Measurements from ENCODE around the gene TEX26. TPM values are rescaled to one million over a fixed set of nuclear protein-coding genes. Genes with fewer than 3 reads are reported as not detected.

The TEX26 gene
- polyA plus RNA-seq, 2 of the 4 experiments (the other 2 are of a cell fraction), result not detected

DNA sequence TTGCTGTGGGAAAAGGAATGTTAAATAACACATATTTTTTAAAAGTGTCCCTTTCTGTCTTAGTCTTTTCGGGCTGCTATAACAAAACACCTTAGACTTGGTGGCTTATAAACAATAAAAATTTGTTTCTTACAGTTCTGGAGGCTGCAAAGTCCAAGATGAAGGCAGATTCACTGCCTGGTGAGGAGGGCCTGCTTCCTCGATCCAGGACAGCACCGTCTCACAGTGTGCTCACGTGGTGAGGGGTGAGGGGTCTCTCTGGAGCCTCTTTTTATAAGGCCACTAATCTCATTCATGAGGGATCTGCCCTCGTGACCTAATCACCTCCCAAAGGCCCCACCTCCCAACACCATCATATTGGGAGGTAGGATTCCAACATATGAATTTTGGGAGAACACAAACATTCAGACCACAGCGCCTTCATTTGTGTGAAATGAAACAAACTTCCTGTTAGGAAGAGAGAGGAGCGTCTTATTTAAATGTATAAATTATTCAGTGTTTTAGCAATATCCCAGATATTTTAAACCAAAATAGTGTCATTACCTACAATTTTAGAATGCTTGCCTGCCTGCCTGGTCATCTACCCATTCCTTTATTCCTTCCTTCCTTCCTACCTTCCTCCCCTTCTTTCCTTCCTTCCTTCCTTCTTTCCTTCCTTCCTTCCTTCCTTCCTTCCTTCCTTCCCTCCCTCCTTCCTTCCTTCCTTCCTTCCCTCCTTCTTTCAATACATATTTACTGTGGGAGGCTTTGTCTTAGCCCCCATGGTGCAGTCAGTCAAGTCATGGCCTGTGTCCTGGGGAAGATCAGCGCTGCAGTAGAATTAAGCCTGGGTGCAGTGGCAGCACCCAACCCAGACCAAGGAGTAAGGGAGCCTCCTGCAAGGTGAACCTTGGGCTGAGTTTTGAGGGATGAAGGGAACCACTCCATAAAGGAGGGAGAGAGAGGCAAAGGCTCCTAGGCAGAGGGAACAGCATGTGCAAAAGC lies 84.2 kb downstream of the TEX26 start:
- Histone ChIP-seq H3K27ac (no peak overlapping the region), H3K4me1 (no peaks in the 10 kb centered on the region), H3K9me3 (no peaks in the 10 kb centered on the region), H3K4me3 (no peak overlapping the region), H3K4me2 (no peak overlapping the region)
- DNase-seq (ENCODE audit: low read depth in 1 of 2, low spot score in 1 of 2), result no peak
- POLR2A ChIA-PET, result no interaction called here
- no peak for ATAC-seq
- no peak for FAIRE-seq
- CTCF ChIA-PET, result interaction anchor here (0.7 to 0.9 kb wide), 3 partner anchors 46 to 884 kb away, joined by 3 read pairs; no protein-coding TSS in a partner anchor
- 62% methylated on average over 8 of the region's 8 CpGs for WGBS (ENCODE audit: missing lambda C conversion rate)
- TF ChIP-seq, protein P1, sequence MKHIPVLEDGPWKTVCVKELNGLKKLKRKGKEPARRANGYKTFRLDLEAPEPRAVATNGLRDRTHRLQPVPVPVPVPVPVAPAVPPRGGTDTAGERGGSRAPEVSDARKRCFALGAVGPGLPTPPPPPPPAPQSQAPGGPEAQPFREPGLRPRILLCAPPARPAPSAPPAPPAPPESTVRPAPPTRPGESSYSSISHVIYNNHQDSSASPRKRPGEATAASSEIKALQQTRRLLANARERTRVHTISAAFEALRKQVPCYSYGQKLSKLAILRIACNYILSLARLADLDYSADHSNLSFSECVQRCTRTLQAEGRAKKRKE (CRISPR knock-in tag; IDR thresholded peaks at IDR 0.05; ENCODE audit: low read depth), result no peak
- TF ChIP-seq KDM5A (IDR thresholded peaks at IDR 0.05) (no peak), RFX5 (IDR thresholded peaks at IDR 0.05) (no peak), NR3C1 (IDR thresholded peaks at IDR 0.05) (no peak), CHD2 (IDR thresholded peaks at IDR 0.05; ENCODE audit: low read length, partially characterized antibody) (no peak), HDAC2 (IDR thresholded peaks at IDR 0.05) (no peak), CEBPB (IDR thresholded peaks at IDR 0.05) (no peak)
- TF ChIP-seq, protein P2, sequence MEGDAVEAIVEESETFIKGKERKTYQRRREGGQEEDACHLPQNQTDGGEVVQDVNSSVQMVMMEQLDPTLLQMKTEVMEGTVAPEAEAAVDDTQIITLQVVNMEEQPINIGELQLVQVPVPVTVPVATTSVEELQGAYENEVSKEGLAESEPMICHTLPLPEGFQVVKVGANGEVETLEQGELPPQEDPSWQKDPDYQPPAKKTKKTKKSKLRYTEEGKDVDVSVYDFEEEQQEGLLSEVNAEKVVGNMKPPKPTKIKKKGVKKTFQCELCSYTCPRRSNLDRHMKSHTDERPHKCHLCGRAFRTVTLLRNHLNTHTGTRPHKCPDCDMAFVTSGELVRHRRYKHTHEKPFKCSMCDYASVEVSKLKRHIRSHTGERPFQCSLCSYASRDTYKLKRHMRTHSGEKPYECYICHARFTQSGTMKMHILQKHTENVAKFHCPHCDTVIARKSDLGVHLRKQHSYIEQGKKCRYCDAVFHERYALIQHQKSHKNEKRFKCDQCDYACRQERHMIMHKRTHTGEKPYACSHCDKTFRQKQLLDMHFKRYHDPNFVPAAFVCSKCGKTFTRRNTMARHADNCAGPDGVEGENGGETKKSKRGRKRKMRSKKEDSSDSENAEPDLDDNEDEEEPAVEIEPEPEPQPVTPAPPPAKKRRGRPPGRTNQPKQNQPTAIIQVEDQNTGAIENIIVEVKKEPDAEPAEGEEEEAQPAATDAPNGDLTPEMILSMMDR (IDR thresholded peaks at IDR 0.05), result no peak

DNA sequence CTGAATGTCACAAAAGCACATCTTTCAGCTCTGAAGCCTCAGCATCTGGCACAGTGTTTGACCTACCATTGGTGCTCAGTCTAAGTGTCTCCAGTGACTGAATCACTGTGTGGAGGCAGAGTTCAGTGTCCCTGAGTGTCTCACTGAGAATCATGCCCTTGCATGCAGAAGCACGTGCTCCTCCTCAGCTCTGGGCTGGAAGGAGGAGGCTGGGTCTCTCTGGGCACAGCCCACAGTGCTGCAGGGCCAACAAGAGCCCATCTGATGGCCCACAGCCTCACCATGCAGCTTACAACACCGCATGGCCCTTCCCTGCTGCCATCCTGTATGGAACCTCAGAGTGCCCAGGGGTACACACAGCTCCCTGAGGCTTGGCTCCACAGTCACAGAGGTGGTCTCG lies 86.1 kb downstream of the TEX26 start:
- Histone ChIP-seq H3K9me3 (no peaks in the 10 kb centered on the region), H3K4me3 (no peak overlapping the region), H3K4me2 (no peak overlapping the region), H3K4me1 (no peaks in the 10 kb centered on the region), H3K27ac (no peak overlapping the region)
- WGBS (ENCODE audit: missing lambda C conversion rate), result 40% methylated on average over 2 of the region's 3 CpGs
- TF ChIP-seq, protein P3, sequence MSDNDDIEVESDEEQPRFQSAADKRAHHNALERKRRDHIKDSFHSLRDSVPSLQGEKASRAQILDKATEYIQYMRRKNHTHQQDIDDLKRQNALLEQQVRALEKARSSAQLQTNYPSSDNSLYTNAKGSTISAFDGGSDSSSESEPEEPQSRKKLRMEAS (IDR thresholded peaks at IDR 0.05), result no peak
- TF ChIP-seq RCOR1 (IDR thresholded peaks at IDR 0.05; ENCODE audit: low read depth, low read length) (no peak), CHD4 (IDR thresholded peaks at IDR 0.05; ENCODE audit: borderline replicate concordance) (no peak), HDAC2 (IDR thresholded peaks at IDR 0.05) (no peak), CHD2 (IDR thresholded peaks at IDR 0.05; ENCODE audit: low read length, partially characterized antibody) (no peak), TP53 (CRISPR knock-in tag; IDR thresholded peaks at IDR 0.05) (no peak), EHMT2 (IDR thresholded peaks at IDR 0.05; ENCODE audit: low read depth) (no peak), RNF2 (IDR thresholded peaks at IDR 0.05; ENCODE audit: borderline replicate concordance, low read depth) (no peak)
- TF ChIP-seq, protein P4, sequence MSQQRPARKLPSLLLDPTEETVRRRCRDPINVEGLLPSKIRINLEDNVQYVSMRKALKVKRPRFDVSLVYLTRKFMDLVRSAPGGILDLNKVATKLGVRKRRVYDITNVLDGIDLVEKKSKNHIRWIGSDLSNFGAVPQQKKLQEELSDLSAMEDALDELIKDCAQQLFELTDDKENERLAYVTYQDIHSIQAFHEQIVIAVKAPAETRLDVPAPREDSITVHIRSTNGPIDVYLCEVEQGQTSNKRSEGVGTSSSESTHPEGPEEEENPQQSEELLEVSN (IDR thresholded peaks at IDR 0.05; ENCODE audit: borderline replicate concordance, low read depth), result no peak
- TF ChIP-seq, protein P5, sequence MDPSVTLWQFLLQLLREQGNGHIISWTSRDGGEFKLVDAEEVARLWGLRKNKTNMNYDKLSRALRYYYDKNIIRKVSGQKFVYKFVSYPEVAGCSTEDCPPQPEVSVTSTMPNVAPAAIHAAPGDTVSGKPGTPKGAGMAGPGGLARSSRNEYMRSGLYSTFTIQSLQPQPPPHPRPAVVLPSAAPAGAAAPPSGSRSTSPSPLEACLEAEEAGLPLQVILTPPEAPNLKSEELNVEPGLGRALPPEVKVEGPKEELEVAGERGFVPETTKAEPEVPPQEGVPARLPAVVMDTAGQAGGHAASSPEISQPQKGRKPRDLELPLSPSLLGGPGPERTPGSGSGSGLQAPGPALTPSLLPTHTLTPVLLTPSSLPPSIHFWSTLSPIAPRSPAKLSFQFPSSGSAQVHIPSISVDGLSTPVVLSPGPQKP (IDR thresholded peaks at IDR 0.05; ENCODE audit: low read depth, low read length), result no peak
- ATAC-seq (no peak), DNase-seq (ENCODE audit: low read depth in 1 of 2, low spot score in 1 of 2) (no peak), FAIRE-seq (no peak)
- ChIA-PET CTCF (no interaction called here), POLR2A (no interaction called here)

DNA sequence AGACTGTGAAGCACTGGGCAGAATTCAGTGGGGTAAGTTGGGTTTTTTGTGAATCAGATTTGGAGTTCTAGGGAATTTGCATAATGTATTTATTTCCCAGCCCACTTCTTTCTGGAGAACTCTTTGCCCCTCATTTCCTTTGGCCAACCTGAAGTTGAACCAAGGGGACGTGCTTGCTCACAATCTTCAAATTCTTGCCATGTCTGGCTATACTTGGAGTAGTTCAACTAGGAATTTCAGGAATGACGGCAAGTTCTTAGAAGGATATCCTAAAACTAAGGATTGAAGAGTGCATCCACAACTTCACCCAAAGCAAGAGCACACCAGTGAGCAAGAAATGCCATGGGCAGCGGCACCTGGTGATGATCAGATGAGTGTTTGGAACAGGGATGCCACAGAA lies 88.5 kb downstream of the TEX26 start:
- Histone ChIP-seq H3K4me3 (no peak overlapping the region), H3K4me1 (no peaks in the 10 kb centered on the region), H3K9me3 (no peaks in the 10 kb centered on the region), H3K27ac (no peak overlapping the region), H3K4me2 (no peak overlapping the region)
- 79% methylated on average over 3 of the region's 3 CpGs for WGBS (ENCODE audit: missing lambda C conversion rate)
- no peak for FAIRE-seq
- ChIA-PET CTCF (interaction anchor here (1.6 kb wide), 1 partner anchor 10 kb away, joined by 4 read pairs; no protein-coding TSS in a partner anchor), POLR2A (no interaction called here)
- no peak for ATAC-seq
- no peak for DNase-seq (ENCODE audit: low read depth in 1 of 2, low spot score in 1 of 2)
- no peak for TF ChIP-seq ESRRA (IDR thresholded peaks at IDR 0.05; ENCODE audit: borderline replicate concordance, low read length)
- no peak for TF ChIP-seq CBX2 (IDR thresholded peaks at IDR 0.05; ENCODE audit: borderline replicate concordance, low read depth)
- no peak for TF ChIP-seq RCOR1 (IDR thresholded peaks at IDR 0.05; ENCODE audit: low read depth, low read length)
- no peak for TF ChIP-seq POLR2AphosphoS2 (conservative IDR thresholded peaks at IDR 0.05; ENCODE audit: low read length)
- TF ChIP-seq RAD21 (conservative IDR thresholded peaks at IDR 0.05 in 1 of 2, IDR thresholded peaks at IDR 0.05 in 1 of 2), result no peak
- TF ChIP-seq MAFK (IDR thresholded peaks at IDR 0.05; ENCODE audit: partially characterized antibody), result no peak
- TF ChIP-seq, protein P4 (IDR thresholded peaks at IDR 0.05; ENCODE audit: borderline replicate concordance, low read depth), result no peak
- TF ChIP-seq, protein P2 (IDR thresholded peaks at IDR 0.05), result no peak
- no peak for TF ChIP-seq MAZ (IDR thresholded peaks at IDR 0.05; ENCODE audit: borderline replicate concordance, low read depth, low read length)
- TF ChIP-seq TFCP2L1 (CRISPR knock-in tag; IDR thresholded peaks at IDR 0.05), result no peak
- TF ChIP-seq KDM1A (IDR thresholded peaks at IDR 0.05; ENCODE audit: low read depth), result no peak

All from A549 (cell line).